SK-N-MC (cell line): Measurements from ENCODE around the gene KRT6B.
"Not testable (repeated sequence)": the region's sequence is repeated elsewhere in the genome, so short reads cannot be mapped to it uniquely, and the experiment has no call there.

Experiments
- EZH2 ChIP-seq: fragments of 200-600 bp; sonication (generic); IDR thresholded peaks from one replicate; pipeline ENCODE4 v1.6.1; 2017; ENCODE audit warnings: antibody characterized with exemption
- FOXP2 ChIP-seq: optimal IDR thresholded peaks from 2 replicates; pipeline ENCODE3; 2011; ENCODE audit warnings: mild to moderate bottlenecking, moderate library complexity; ENCODE audit not compliant: insufficient read depth; ENCODE audit errors: extremely low read length, control extremely low read depth
- POLR2AphosphoS5 ChIP-seq: IDR thresholded peaks from 2 replicates; pipeline ENCODE4 v1.6.1; 2012; ENCODE audit warnings: mild to moderate bottlenecking, low read depth, low read length, borderline replicate concordance

- TF ChIP-seq EZH2, POLR2AphosphoS5, FOXP2: not testable (repeated sequence)
These were observed 48.6 kb upstream of the KRT6B start for GRCh38 chr12:52500574-52500973.
